Measurements from ENCODE around the gene TNMD. TPM values are rescaled to one million over a fixed set of nuclear protein-coding genes. Genes with fewer than 3 reads are reported as not detected.
A peak's percentile ranks its signal among the peaks of the same experiment; 100 is the strongest.

TNMD gene
- total RNA-seq, 1 donor: not detected

DNA sequence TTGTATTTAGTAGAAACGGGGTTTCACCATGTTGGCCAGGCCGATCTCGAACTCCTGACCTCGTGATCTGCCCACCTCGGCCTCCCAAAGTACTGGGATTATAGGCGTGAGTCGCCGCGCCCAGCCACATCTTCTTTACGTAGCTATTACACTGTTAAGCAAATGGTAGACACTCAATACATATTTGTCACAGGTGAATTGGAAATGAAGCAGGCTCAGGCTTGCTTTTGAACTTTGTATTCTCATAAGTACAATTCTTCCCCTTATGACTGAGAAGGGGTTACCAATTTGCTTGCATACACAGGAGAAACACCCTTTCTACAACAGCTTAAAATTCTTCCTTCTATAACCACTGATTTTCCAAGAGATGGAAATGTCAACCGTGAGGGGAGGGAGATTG lies 58.5 kb downstream of the TNMD start:
- TF ChIP-seq, protein P1, sequence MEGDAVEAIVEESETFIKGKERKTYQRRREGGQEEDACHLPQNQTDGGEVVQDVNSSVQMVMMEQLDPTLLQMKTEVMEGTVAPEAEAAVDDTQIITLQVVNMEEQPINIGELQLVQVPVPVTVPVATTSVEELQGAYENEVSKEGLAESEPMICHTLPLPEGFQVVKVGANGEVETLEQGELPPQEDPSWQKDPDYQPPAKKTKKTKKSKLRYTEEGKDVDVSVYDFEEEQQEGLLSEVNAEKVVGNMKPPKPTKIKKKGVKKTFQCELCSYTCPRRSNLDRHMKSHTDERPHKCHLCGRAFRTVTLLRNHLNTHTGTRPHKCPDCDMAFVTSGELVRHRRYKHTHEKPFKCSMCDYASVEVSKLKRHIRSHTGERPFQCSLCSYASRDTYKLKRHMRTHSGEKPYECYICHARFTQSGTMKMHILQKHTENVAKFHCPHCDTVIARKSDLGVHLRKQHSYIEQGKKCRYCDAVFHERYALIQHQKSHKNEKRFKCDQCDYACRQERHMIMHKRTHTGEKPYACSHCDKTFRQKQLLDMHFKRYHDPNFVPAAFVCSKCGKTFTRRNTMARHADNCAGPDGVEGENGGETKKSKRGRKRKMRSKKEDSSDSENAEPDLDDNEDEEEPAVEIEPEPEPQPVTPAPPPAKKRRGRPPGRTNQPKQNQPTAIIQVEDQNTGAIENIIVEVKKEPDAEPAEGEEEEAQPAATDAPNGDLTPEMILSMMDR (IDR thresholded peaks at IDR 0.05; ENCODE audit: insufficient read depth, low read length): no peak
- DNase-seq (ENCODE audit: low read depth): no peak
- H3K4me3 ChIP-seq (ENCODE audit: low read depth, low read length): no peak overlapping the region

DNA sequence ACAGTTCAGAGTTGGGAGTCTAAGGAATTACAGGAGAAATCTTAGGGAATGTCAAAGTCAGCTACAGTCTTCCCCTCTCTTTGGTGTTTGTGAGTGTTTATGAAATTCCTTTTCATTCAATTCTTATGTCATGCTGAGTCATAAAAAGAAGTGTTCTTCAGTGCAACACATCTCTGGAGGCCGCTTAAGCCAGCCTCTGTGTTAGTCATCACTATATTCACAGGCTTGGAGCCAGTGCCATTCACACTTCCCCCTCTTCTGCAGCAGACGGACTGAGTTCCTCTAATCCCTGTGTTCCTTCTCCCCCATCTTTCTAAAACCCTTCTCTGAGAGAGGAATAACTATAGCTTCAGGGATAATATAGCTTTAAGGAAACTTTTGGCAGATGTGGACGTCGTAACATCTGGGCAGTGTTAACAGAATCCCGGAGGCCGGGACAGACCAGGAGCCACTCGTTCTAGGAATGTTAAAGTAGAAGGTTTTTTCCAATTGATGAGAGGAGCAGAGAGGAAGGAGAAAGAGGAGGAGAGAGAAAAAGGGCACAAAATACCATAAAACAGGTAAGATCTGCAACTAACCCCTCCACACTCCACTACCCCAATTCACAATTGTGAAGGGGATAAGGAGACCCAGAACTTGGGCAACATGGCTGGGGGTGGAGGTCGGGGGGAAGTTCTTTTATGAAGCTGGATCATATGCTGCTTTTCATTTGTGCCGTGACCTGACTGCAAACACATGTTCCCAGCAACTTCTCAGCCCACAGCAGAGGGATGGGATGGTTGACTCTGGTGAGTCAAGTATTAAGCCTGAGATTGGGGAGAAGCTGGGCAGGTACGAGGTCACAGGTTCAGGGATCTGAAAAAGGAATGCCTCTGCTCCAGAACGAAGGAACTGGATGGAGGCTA lies 59.5 kb downstream of the TNMD start, which contains the start of gene SRPX2:
SRPX2 (plus strand) TSS at position 244 of the 905 bp plus-strand sequence. CDS start 2,124 bp downstream, outside the sequence.
- TF ChIP-seq, protein P1 (IDR thresholded peaks at IDR 0.05; ENCODE audit: insufficient read depth, low read length): no peak
- peak; percentile 90 for DNase-seq (ENCODE audit: low read depth)
- peak within 1 kb of the TSS; percentile 49 for H3K4me3 ChIP-seq (ENCODE audit: low read depth, low read length)

DNA sequence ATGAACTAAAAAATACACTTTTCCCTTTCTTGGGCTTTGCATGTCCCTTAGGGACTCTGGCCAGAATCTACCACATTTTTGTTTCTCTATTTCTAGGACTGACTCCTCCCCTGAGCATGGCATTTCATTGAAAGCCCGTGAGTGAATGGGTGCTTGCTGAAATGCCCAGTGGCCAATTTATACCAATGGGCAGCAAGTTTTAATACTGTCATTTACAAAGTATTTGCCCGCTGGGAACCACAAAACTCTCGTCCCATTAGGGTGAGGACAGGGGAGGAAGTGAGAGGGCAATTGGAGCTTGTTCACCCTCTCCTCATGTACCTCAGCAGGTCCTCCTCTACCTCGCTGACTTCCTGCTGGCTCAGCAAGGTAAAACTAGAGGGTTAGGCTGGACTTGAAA lies 60.4 kb downstream of the TNMD start:
- TF ChIP-seq, protein P1 (IDR thresholded peaks at IDR 0.05; ENCODE audit: insufficient read depth, low read length): no peak
- no peak for DNase-seq (ENCODE audit: low read depth)
- peak overlapping the region; percentile 49 for H3K4me3 ChIP-seq (ENCODE audit: low read depth, low read length)

GRCh38 chrX:100647095-100647494 lies 62.4 kb downstream of the TNMD start:
- TF ChIP-seq, protein P1 (IDR thresholded peaks at IDR 0.05; ENCODE audit: insufficient read depth, low read length): peak; percentile 3
- no peak overlapping the region for H3K4me3 ChIP-seq (ENCODE audit: low read depth, low read length)
- DNase-seq (ENCODE audit: low read depth): peak; percentile 36

GRCh38 chrX:100647739-100648138 lies 63.0 kb downstream of the TNMD start:
- no peak for DNase-seq (ENCODE audit: low read depth)
- H3K4me3 ChIP-seq (ENCODE audit: low read depth, low read length): no peak overlapping the region
- TF ChIP-seq, protein P1 (IDR thresholded peaks at IDR 0.05; ENCODE audit: insufficient read depth, low read length): no peak

DNA sequence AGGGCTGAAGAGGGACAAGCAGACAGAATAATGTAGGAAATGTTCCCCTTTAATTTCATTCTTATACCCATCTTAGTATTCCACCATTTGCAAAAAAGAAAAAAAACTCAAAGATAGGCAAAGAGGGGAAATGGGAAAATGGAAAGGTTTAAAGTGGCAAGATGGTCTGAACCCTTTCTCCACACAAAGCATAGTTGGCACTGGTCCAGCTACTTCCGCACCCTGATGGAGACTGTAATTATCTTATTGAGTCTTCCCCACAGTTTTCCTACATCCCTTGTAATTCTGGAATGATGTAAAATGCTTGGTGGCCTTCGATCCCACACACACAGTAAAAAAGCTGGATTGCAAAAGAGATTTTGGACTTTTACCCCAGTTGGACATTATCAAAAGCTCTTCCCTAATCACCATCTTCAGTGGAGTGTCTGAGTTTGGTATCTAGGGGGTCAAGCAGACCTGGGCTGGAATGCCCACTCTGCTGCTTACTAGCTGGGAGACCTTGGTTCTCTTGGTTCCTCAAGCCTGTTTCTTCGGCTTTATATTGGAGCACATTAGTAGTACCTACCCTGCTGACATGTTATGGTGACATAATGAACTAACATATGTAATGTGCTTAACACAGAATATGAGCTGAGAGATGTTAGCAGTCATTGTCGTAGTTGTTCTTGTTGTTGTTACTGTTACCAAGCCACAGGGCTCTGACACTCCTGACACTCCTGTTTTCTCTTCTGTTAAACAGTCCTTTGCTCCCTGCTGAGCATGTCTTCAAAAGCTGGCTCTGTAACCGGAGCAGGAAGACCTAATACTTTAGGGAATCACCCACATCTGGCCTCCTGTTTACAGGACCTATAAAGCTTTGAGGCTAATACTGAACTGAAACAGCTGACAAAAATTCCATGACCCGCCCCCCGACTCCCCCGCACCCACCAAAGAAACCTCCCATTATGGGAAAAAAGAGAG lies 64.0 kb downstream of the TNMD start:
- H3K4me3 ChIP-seq (ENCODE audit: low read depth, low read length): no peak overlapping the region
- TF ChIP-seq, protein P1 (IDR thresholded peaks at IDR 0.05; ENCODE audit: insufficient read depth, low read length): no peak
- peak; percentile 56 for DNase-seq (ENCODE audit: low read depth)
